ENCODE results near the gene TBC1D4.

TBC1D4 gene, protein sequence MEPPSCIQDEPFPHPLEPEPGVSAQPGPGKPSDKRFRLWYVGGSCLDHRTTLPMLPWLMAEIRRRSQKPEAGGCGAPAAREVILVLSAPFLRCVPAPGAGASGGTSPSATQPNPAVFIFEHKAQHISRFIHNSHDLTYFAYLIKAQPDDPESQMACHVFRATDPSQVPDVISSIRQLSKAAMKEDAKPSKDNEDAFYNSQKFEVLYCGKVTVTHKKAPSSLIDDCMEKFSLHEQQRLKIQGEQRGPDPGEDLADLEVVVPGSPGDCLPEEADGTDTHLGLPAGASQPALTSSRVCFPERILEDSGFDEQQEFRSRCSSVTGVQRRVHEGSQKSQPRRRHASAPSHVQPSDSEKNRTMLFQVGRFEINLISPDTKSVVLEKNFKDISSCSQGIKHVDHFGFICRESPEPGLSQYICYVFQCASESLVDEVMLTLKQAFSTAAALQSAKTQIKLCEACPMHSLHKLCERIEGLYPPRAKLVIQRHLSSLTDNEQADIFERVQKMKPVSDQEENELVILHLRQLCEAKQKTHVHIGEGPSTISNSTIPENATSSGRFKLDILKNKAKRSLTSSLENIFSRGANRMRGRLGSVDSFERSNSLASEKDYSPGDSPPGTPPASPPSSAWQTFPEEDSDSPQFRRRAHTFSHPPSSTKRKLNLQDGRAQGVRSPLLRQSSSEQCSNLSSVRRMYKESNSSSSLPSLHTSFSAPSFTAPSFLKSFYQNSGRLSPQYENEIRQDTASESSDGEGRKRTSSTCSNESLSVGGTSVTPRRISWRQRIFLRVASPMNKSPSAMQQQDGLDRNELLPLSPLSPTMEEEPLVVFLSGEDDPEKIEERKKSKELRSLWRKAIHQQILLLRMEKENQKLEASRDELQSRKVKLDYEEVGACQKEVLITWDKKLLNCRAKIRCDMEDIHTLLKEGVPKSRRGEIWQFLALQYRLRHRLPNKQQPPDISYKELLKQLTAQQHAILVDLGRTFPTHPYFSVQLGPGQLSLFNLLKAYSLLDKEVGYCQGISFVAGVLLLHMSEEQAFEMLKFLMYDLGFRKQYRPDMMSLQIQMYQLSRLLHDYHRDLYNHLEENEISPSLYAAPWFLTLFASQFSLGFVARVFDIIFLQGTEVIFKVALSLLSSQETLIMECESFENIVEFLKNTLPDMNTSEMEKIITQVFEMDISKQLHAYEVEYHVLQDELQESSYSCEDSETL (N-terminal part only)

DNA sequence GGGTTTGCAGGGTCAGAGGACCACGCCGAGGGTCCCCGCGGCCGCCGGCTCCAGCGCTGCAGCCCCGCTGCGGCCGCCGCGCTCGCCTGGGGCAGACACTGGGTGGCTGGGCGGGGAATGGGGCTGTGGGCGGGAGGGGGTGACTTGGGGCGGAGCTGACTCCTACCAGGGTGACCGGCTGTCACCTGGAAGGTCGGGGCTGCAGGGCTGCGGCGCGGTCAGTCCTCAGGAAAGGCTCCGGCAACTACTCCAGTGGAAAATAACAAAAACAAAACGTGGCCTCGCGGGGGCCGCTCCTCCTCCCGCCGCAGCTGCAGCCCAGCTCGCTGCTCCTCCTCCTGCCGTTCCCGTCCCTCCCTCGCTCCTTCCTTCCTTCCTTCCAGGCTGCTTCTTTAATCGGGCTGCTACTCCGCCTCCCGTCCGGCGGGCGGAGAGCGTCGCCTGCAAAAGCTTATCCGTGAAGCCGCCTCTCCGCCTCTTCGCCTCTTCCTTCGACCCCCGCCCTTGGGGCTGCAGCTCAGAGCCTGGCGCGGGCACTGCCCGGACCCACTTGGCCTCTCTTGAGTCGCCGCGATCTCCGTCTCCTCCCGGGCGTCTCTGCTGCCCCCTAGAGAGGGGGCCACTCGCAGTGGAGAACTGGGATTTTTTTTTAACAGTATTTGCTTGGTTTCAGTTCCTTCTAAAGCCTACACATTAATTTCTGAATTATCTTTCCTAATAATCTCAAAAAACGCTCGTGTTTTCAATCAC is at the start of gene TBC1D4:
Gene TBC1D4, minus strand, starts transcription at position 100 of the 750 bp plus-strand sequence. CDS start 402 bp downstream, outside the sequence.
- peak; percentile 91 for DNase-seq (ENCODE audit: low read depth)

DNA sequence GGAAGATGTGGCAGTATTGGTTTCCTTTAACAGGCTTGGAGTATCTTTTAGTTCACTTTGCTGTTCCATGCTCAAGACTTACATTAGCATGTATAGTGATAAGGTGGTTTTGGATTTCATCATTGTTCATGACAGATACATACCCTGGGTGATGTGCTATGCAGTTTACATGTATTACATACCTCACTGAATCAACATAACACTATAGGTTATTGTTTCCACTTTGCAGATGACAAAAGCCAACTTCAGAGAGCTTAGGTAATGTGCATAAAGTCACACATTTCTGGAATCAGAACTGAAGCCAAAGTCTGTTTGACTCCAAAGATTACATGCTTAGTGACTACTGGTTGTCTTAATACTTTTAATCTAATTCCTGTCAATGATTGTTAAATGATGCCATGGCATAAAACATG is 48.6 kb upstream of the TBC1D4 start:
- no peak for DNase-seq (ENCODE audit: low read depth)

DNA sequence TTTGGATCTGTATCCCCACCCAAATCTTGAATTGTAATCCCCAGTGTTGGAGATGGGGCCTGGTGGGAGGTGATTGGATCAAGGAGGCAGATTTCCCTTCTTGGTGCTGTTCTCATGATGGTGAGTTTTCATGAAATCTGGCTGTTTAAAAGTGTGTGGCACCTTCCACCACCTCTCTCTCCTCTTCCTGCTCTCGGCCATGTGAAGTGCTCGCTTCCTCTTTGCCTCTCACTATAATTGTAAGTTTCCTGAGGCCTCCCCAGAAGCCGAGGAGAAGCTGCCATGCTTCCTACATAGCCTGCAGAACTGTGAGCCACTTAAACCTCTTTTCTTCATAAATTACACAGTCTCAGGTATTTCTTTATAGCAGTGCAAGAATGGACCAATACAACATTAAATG is 40.0 kb upstream of the TBC1D4 start:
- no peak for DNase-seq (ENCODE audit: low read depth)

DNA sequence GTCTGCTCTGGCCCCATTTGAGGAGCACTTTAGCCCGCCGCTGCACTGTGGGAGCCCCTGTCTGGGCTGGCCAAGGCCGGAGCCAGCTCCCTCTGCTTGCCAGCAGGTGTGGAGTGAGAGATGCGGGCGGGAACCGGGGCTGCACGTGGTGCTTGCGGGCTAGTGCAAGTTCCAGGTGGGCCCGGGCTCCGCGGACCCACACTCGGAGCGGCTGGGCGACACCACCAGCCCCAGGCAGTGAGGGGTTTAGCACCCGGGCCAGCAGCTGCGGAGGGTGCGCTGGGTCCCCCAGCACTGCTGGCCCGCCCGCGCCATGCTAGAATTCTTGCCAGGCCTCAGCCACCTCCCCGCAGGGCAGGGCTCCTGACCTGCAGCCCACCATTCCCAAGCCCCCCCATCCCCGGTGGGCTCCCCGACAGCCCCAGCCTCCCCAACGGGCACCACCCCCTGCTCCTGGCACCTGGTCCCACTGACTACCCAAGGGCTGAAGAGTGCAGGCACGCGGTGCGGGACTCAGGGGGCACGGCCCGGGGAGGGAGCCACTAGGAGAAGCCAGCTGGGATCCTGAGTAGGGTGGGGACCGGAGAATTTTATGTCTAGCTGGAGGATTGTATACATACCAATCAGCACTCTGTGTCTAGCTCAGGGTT is 36.6 kb upstream of the TBC1D4 start:
- no peak for DNase-seq (ENCODE audit: low read depth)

DNA sequence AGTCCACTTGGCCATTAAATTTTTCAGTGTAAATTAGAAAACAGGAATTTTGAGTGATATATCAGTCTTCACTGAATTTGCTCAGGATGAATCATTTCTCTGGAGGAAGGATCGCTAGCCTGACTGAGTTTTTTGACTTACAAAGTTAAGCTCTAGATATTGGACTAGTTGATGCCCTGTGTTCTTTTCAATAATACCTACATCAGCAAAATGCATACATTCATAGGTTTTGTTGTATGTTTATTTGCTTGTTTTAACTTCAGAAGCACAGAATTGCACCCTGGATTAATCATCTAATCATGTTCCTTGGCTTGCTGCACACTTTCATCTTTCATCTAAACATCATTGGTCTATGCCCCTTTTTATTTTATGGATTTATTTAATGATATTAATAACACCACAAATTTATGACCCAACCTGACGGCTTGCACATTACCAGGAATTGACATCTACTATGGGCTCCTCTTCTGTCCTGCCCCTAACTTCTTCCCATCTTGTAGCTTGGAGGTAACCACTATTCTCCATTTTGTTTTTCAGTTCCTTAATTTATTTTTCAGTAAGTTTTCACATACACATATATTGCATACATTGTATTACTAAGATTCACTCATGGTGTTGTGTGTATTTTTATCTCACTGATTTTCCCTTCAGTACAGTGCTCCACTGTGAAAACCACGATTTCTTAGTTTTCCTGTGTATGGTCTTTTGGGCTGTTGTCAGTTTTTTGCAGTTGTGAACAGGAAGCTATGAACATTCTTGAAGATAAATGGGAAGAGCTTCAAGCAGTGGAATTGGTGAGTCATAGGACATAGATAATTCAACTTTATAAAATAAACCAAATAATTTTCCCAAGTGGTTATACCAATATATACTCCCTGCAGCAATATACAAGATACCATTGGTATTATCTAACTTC is 32.4 kb upstream of the TBC1D4 start:
- DNase-seq (ENCODE audit: low read depth) = peak; percentile 57

DNA sequence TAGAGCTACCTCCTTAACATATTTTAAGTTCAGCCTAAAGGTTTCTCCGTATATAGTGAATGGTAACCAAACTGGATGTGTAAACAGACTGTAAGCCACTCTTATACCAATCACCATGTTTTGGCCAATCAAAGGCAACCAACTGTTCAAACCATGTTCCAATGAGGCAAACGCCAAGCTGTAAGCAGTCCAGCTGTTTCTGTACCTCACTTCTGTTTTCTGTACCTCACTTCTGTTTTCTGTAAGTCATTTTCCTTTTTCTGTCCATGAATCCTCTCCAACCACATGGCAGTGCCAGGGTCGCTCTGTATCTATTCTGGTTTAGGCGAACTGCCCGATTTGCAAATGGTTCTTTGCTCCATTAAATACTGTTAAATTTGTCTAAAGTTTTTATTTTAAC is 31.3 kb upstream of the TBC1D4 start:
- no peak for DNase-seq (ENCODE audit: low read depth)

DNA sequence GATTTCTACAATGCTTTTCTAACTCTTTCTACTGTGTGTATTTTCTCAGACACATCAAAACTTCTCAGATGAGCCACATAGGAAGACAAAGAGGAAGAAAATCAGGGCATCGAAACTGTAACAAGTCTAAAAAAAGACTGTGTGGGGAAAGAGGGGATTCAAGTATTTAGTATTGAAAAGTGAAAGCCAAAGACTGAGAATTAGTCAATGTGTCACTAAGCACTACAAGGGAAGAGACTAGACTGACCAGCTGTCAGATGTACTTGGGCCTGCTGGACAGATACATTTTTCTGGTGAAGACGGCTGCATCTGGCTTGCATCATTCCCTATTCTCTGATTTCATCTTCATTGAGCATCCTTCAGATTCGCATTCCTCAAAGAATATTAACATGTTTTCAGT is 30.3 kb upstream of the TBC1D4 start:
- DNase-seq (ENCODE audit: low read depth) = no peak

DNA sequence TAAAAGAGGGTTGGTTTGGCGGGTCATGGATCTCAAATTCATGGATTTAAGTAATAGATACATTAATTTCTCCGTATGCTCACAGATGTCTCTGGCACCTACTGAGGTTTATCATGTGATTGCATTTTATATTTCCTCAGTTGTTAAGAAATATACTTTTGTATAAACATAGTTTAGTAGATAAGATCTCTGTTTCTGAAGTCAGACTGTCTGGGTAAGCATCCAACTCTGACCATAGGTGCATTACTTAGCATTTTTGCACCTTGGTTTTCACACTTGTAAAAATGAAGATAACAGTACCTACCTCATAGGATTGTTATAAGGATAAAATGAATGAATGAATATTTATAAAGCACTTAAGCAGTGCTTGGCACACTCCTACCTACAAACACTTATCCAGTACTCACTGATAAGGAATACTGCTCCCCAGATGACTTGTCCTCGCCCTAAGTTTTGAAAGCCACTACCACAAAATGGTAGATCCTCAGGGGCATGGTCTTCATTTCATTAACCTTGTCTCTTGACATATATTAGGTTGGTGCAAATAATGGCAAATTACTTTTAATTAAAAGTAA is 29.2 kb upstream of the TBC1D4 start:
- DNase-seq (ENCODE audit: low read depth) = no peak

DNA sequence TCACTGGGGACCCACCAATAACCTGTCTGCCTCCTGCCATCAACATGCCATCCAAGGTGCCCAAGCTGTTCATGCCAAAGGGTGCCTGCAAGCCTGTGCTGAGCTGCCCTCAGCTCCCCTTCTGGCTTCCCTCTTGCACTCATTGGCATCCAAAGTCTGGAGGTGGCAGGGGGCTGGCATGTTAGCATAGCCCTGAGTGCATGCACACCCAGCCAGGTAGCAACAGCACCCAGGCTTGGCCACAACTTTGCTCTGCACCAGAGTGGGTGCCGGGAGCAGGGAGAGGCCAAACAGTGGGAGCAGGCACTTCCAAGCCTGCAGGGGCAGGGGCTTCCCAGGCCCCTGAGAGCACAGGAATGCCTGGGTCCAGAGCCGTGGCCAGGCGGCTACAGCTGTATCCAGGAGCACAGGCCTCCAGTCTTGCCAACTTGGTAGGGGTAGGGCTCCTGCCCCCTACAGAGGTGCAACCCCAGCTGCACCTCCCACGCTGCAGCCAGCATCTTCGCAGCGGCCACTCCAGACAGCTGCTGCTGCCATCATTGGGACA is 26.1 kb upstream of the TBC1D4 start:
- no peak for DNase-seq (ENCODE audit: low read depth)

DNA sequence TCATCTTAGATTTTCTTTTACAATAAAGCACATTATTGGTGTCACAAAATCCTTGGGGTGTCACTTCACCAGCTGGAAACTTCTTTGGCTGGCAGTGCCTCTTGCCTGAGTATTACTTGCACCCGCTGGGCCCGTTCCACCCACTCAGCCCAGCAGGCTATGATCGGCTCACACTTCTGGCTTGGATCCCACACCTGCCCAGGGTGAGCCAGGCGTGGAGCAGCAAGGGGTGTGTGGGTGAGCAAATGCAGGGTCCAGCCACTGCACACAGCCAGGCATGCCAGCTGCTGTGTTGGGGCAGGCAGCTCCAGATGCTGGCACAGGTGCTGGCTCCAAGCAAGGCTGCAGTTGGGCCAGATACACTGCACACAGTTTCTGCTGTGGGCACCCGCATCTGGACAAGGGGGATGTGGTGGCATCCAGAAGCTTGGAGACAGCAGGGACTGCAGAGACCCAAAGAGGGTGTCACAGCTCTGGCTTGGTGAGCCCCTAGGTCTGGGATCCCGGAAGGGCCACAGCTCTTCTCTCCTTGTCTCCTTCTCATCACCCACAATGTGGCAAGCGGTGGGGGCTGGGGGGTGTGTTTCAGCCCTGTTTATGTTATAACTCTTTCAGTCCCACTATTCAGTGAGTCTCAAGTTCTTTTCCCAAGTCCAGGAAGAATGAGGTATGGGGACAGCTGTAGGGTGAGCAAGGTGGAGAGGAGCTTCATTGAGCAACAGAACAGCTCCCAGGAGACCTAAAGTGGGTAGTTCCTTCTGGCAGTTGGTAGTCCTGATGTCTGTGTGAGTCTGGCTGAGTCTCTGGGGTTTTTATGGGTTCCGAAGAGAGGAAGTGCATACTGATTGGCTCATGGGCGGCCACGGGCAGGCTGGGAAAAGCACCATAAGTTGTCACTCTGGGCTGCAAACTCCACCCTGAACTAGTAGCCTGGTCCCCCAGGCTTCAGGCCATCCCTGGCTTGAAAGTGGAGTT is 25.3 kb upstream of the TBC1D4 start:
- DNase-seq (ENCODE audit: low read depth) = no peak

DNA sequence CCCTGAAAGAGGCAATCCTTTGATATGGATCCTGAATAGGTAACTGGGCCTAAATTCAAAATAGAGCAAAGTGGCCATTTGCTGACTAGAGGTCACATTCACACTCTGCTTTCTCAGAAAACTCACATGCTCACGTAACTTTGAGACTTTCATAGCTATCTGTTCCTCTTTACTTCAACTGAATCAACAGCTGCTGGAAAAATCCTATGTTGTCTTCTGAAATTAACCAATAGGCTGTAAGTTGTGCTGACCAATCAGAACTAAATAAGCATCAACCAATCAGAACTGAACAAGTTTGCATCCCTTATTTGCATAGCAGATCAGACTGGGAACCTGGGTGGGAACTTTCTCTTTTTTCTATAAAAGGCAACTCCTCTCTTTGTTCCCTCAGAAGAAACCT is 24.0 kb upstream of the TBC1D4 start:
- no peak for DNase-seq (ENCODE audit: low read depth)

DNA sequence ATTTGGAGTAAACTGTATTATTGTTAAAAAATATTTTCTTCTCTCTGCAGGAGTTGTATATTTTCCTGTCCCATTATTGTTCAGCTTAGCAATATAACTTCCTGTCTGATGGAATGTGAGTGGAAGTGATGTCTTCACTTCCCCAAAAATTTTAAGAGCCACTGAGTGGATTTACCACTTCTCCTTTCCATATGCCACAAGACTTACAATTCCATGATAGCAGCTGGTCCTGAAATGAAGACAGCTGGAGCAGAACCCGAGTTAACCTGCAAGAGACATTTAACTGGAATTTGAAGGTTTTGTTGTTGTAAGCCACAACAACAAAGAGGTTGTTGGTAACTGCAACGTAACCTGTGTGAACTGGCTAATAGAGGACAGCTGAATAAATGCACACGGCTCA is 23.4 kb upstream of the TBC1D4 start:
- no peak for DNase-seq (ENCODE audit: low read depth)

DNA sequence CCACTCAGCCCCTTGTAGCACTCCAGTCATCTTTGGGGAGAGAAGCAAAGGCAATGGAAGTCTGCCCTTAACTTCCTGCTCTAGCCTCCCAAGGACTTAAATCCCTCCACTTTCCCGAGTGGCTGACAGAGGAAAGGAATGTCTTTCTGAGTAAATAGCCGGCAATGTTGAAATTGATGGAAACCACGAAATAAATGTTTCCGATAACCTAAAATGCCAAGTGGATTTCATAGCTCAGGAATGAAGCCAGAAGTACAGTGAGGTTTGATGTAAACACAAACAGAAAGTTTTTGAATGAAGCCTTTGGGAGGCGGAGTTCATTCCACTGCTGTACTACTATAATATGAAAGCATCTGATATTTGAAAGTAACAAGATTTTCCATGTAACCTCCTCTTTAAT is 14.0 kb upstream of the TBC1D4 start:
- DNase-seq (ENCODE audit: low read depth) = peak; percentile 97

DNA sequence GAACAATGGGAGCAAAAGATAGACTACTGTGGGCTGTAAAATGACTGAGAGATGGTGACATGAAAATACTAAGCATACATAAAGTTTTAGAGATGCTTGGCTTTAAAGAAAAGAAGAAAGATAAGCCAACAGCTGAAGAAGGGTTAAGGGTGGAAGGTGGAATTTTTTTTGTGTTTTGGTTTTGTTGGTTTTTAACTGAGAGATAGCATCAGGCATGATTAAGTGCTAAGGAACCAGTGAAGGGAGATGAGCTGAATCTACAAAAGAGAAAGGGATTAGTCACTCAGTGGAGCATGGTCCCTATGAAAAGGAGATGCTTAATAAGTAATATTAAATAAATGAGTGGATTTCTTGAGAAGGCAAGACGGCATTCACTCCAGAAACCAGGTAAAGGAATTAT is 12.5 kb upstream of the TBC1D4 start:
- peak; percentile 46 for DNase-seq (ENCODE audit: low read depth)

DNA sequence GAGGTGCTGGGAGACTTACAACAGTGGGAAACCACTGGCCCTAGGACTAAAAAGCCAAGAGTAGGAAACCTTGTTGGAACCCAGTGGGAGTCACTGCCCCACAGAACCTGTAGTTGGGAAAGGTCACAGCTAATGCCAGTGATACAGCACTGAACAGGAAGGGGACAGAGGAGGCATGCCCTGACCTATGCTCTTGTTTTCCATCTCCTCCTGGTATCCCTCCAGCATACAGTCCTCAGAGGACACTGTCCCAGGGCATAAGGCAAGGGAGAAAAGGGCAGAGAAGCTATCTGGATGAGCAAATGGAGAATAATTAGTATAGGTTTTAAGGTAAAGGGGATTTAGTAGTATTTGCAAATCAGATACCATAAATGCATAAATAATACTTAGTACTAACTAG is 11.2 kb upstream of the TBC1D4 start:
- DNase-seq (ENCODE audit: low read depth) = no peak

DNA sequence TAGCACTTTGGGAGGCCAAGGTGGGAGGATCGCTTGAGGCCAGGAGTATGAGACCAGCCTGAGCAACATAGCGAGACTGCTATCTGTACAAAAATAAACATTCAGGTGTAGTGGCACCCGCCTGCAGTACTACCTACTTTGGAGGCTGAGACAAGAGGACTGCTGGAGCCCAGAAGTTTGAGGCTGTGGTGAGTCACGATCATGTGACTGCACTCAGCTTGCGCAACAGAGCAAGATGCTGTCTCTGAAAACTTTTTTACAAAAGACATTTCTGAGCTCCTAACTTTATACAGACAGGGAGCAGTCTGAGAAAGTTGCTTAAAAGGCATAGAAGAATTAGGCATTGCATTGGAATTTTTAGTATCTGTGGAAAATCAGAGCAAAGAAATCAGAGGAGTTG is 10.4 kb upstream of the TBC1D4 start:
- peak; percentile 77 for DNase-seq (ENCODE audit: low read depth)

DNA sequence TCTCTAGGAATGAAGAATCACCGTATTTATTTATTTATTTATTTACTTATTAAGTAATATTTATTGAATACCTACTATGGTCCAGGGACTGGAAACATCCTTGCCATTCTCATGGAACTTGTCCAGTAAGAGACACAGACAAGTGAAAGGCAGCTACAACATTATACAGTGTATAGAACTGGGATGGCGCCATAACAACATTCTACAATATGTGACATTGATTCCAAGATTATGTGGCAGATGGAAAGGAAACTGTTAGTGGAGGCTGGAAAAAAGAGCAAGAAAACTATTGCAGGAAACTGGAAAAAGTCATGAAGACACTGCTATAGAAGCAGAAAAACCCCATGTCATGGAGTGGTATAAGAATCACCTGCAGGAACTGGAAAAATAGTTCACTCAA is 9.4 kb upstream of the TBC1D4 start:
- DNase-seq (ENCODE audit: low read depth) = no peak
